ENCODE measurements around the gene ZNF157.

The ZNF157 gene

DNA sequence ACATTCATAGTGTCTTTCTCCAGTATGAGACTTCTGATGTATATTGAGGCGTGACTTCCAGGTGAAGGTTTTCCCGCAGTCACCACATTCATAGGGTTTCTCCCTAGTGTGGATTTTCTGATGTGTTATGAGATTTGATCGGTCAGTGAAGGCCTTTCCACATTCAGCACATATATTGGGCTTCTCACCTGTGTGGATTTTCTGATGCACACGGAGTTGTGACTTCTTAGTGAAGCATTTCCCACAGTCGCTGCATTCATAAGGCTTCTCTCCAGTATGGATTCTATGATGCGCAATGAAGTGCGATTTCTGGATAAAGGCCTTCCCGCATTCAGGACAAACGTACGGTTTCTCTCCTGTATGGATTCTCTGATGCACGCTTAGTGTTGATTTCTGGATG lies 77.2 kb downstream of the ZNF157 start:
- no peak for DNase-seq

DNA sequence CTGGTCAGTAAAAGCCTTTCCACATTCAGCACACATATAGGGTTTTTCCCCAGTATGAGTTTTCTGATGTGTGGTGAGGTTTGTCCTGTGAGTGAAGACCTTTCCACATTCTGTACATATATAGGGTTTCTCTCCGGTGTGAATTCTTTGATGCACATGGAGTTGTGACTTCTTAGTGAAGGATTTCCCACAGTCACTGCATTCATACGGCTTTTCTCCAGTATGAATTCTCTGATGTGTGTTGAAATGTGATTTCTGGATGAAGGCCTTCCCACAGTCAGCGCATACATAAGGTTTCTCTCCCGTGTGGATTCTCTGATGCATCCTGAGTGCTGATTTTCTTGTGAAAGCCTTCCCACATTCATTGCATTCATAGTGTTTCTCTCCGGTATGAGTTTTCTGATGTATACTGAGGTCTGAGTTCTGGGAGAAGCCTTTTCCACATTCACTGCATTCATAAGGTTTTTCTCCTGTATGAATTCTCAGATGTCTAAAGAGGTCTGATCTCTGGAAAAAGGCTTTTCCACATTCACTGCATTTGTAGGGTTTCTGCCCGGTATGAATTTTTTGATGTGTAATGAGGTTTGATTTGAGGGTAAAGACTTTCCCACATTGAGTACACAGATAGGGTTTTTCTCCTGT lies 77.9 kb downstream of the ZNF157 start:
- DNase-seq, result no peak

- no peak for DNase-seq
Measured at GRCh38 chrX:47452112-47452511, 81.7 kb downstream of the ZNF157 start.

DNA sequence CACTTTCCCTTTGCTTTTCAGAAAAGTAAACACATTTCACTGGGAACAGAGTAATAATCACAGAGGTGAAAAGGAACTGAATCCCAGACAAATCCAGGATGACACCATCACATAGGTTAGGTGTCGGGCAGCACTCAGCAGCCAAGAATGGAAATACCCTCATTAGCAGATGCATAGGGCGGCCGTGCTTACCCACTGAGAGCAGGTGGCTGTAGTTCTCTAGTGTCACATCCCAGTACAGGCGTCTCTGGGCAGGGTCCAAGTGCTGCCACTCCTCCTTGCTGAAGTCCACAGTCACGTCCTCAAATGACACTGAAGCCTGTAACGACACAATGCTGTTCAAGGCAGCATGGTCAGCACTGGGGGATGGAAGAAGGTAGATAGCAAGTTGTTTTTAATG lies 85.7 kb downstream of the ZNF157 start:
- DNase-seq, result no peak

DNA sequence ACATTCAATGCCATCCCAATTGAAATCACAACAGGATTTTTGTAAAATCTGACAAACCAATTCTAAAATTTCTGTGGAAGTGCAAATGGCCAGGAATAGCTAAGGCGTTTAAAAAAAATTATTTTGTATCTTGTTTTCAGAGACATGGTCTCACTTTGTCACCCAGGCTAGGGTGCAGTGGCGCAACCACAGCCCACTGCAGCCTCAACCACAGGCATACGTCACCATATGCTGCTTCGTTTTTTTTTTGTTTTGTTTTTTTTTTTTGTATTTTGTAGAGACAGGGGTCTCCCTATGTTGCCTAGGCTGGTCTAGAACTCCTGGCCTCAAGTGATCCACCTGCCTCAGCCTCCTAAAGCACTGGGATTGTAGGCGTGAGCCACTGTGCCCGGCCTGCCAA lies 88.2 kb downstream of the ZNF157 start:
- DNase-seq, result no peak

- DNase-seq, result no peak
Measured at GRCh38 chrX:47460561-47460960, 90.2 kb downstream of the ZNF157 start.
